HG03460 (cell line): ENCODE results near the gene MTARC1.
A peak's percentile ranks its signal among the peaks of the same experiment; 100 is the strongest.

Source experiments
- ATAC-seq: cut with Tn5 transposase; IDR thresholded peaks from one replicate; pipeline ENCODE4 v1.9.1; 2021; ENCODE audit not compliant: unreplicated experiment

The MTARC1 gene

DNA sequence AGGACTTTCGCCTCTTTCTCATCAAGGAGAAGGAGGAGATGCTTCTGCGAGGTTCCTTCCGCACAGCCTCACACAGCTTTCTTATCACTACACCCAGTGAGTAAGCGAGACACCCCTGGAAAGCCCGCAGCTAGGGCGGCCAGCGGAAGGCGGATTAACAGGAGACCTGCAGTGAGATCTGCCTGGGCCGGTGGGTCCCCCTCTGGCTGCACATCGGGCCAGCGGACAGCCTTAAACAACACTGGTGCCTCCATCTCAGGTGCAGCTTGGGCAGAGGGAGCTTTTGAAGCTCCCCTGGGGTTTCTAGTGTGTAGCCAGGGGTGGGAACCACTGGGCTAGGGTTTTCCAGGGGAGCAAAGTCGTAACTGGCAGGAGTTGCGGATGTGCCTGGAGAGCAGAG lies 17.5 kb upstream of the MTARC1 start:
- ATAC-seq, result no peak

- ATAC-seq, result peak; percentile 66
Observed at GRCh38 chr1:220770245-220770913, 16.3 kb upstream of the MTARC1 start.

DNA sequence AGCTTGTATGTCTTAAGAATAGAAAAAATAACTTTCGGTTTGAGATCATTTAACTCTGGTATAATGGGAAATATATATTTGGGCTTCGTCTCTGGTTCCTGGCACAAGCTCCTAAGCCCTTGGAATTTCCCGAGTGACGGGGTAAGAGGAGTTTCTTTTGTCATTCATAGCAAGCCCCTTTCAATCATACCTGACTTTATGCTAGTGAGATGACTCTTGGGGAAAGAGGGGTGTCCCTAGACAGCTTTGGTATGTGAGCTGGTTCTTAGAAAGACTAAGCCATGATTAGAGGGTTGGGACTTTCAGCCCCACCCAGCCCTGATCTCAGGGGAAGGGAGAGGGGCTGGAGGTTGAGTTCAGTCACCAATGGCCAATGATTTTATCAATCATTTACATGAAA lies 13.9 kb upstream of the MTARC1 start:
- ATAC-seq, result no peak

DNA sequence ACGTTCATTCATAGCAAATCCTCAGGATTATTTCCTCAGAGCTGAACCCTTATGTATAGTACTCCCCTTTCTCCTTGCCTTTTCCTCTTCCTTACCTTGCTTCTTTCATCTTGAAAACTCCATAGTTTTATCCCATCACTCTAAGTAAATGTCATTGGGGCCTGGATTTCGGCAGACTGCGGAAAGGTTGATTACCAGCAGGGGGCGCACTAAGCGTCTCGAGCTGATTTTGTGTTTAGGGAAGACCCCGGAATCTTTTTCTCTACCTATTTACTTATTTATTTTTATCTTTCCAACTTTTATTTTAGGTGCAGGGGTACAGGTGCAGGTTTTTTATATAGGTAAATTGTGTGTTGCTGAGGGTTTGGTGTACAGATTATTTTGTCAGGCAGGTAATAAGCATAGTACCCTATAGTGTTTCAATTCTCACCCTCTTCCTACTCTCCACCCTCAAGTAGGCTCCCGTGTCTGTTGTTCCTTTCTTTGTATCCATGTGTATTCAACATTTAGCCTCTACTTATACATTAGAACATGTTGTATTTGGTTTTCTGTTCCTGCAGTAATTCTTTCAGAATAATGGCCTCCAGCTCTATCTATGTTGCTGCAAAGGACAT lies 11.4 kb upstream of the MTARC1 start:
- no peak for ATAC-seq

DNA sequence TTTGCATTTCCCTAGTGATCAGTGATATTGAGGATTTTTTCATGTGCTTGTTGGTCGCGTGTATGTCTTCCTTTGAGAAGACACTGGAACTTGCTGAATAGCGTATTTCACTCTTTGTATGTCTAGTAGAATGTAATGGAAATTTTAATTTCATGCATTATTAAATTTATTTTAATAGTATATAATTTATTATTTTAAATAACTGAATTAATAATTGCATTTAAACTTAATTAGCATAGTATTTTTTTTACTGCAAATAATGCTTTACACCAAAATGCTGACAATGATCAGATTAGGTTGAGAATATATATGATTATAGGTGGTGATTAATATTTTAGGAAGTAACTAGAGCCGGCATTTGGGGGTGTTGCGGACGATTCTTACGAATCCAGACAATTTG lies 10.5 kb upstream of the MTARC1 start:
- ATAC-seq, result no peak

DNA sequence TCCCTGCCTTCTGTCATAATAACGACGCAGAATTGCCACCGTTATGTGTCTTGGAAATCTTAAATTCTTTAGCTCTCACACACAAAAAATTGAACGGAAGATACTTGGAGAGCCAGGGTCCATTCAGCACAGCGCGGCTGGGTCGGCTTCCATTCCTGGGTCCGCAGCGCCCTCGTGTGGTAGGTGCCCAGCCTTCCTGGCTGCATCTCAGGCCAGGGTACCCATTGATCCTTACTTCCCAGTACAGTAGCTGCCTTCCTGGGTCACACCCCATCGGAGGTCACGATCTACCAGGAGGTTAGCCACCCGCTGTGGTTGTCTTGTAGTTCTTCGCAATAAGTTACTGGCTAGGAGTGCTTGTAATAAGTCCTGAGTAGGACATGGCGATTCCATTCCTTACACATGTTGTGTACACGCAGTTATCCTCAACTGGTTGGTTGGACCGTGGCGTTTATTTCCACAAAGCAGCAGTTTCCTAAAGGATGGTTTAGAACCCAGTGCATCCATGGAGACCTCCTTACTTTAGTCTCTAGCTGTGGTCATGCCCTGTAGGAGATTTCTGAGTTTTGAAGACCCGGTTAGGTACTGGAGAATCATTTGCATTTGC lies 9.9 kb upstream of the MTARC1 start:
- ATAC-seq, result peak; percentile 79

GRCh38 chr1:220783453-220783852 lies 3.3 kb upstream of the MTARC1 start:
- no peak for ATAC-seq

- ATAC-seq, result no peak
Observed at GRCh38 chr1:220784751-220785150, 2.0 kb upstream of the MTARC1 start.

DNA sequence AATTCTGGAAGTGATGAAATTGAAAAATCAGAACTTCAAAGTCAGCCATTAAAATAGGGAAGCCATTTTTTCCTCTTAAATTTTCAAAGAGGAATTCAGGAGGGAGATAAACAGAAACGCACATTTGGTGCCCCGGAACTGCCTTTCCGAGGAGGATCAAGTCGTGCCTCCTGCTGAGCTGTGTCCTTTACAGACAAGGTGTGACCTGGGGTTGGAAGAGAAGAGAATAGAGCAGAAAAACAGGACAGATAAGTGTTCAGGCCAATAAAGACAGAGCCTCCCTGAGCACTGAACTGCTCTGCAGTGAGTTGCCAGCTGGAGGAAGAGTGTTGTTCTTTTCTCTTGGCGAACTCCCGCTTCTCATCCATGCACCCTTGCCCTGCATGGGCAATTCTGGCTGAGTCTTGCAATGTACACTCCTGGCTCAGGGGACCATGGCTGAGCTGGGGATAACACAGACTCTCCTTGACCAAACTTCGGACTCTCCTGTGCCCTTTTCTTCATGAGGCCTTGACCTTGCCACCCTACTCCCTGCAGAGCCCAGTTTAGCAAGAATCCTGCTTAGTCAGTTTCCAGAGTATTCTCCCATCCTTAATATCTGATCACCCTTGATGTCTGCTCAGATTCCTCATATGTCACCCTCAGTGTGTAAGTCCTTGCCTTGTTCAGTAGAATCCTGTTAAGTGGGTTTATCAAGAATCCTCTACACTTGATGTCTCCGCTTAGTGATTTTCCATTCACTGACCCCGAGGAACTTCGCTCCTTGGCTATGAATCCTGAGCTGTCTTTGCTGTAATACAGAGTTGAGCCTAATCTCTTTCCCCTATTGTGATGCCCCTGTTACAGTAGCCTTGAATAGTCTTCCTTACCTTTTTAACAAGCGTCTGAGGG lies 1.3 kb upstream of the MTARC1 start:
- ATAC-seq, result no peak

GRCh38 chr1:220786057-220786336 lies 716 bp upstream of the MTARC1 start:
- ATAC-seq, result peak; percentile 24

DNA sequence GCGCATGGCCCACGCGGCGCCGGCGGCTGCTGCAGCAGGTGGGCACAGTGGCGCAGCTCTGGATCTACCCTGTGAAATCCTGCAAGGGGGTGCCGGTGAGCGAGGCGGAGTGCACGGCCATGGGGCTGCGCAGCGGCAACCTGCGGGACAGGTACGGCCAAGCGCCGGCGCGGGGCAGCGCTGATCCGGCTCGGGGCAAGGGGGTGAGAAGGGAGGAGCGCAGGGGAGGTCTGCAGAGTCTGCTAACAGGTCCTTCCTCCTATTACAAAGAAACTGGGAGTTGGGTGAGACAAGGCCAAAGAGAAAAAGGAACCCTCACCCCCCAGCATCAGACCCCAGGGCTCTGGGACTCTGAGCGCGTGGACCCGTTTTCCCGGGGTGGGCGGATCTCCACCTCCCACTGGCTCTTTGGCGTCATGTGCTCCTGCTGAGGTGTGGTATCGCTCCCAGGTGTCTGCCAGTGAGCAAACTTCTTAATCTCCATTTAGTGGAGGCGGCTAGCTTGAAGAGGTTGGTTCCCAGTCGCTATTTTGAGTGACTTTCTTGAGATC lies 431 bp downstream of the MTARC1 start:
- peak; percentile 33 for ATAC-seq

- ATAC-seq, result no peak
Observed at GRCh38 chr1:220788900-220789299, 2.2 kb downstream of the MTARC1 start.

DNA sequence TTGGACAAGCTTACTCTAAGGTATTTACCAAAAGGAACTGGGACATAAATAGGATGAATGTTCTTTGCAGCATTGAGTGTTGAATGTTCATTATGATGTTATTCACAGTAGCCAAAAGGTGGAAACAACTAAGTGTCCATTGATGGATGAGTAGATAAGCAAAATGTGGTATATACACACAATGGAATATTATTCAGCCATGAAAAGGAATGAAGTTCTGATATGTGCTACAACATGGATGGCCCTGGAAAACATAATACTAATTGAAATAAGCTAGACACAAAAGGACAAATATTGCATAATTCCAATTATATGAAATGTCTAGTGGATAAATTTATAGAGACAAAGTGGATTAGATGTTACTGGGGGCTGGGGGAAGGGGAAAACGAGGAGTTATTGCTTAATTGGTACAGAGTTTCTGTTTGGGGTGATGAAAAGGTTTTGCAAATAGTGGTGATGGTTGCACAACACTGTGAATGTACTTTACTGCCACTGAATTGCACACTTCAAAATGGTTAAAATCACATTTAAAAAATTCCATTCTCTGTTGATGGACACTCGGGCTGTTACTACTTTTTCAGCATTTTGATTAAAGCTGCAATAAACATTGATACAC lies 2.9 kb downstream of the MTARC1 start:
- no peak for ATAC-seq

DNA sequence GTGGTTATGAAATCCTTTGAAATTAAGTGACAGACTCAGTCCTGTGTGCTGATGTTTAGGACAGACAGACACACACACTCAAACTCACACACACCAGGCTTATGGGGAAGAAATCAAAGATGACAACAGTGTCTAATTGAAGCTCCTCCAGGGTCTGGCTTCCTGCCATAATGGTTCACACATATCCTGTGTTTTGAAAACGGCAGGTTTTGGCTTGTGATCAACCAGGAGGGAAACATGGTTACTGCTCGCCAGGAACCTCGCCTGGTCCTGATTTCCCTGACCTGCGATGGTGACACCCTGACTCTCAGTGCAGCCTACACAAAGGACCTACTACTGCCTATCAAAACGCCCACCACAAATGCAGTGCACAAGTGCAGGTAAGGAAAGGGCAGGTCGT lies 4.6 kb downstream of the MTARC1 start:
- no peak for ATAC-seq

DNA sequence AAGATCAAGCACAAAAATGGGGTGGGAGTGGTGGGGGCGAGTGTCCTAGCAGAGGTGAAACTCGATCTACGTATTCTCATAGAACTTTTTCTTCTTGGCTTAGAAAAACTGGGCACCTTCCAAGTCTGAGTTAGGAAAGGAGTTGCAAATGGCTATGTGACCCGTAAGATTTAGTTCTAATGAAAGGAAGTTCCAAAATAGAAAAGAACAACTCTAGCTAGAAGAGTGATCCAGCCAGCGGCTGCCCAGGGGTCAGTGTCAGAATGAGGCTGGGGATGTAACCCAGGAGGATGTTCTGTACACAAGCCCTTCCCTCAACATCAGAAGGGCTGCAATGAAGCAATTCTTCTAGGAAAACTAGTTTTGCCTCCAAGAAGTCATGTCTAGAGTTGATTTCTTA lies 5.2 kb downstream of the MTARC1 start:
- ATAC-seq, result no peak

DNA sequence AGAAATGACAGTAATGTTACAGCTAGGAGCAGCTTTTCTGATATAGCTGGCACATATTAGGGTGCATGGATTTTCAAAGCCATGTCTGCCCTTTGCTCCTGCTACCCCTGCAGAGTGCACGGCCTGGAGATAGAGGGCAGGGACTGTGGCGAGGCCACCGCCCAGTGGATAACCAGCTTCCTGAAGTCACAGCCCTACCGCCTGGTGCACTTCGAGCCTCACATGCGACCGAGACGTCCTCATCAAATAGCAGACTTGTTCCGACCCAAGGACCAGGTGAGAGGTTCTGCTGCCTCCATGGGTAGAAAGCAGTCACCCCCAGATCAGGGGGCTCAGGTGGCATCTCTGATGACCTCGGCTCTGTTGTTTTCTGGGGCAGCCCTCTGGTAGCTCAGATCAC lies 9.8 kb downstream of the MTARC1 start:
- ATAC-seq, result no peak

- ATAC-seq, result no peak
Observed at GRCh38 chr1:220797044-220797443, 10.3 kb downstream of the MTARC1 start.

DNA sequence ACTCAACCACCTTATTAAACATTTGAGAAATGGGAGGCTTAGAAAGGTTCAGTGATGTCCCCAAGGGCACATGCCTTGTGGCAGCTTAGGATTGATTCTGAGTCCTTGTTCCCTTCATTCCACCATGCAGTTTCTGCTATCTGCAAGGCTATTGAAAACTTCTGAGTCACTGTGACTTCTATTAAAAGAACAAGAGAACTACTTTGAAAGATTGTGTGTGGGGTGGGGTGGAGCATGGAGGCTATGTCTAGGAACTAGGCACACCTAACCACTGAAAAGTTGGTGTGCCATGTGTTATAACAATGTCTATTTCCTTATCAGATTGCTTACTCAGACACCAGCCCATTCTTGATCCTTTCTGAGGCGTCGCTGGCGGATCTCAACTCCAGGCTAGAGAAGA lies 10.8 kb downstream of the MTARC1 start:
- ATAC-seq, result no peak

DNA sequence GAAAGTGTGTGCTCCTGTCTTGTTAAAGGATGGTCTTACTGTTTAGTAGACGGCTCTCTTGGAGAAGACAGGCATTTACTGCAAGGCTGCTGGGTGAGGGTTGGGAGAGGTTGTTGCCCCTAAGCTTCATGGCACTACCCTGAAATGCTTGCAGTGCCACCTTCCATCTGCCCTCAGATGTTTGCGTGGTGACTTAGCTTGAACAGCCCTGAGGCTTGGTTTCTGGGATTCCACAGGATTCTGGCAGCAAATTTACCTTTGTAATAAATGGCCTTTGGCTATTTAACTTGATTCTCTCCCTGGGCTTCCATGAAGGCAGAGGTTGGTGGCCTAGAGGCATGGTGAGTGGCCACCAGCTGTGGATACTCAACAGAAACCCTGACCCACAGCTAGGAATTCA lies 11.6 kb downstream of the MTARC1 start:
- no peak for ATAC-seq

DNA sequence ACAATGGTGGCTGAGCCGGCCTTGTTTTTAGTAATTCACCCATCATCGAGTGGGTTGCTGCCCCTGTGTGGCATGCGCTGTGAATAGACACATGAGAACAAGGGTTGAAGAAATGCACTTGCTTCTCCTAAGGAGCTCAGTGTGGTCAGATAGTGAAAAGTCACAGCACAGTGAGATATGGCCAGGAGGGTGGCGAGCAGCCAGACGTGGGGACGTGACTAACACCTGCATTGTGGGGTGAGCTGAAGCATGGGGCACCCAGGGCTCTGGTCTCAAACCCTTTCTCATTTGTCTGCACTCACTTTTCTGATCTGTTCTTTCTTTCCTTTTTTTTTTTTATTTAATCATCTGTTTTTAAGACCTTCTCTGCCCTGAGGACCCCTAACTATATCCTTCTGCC lies 13.5 kb downstream of the MTARC1 start:
- no peak for ATAC-seq
